Measurements from ENCODE around the gene RGS10. TPM values are rescaled to one million over a fixed set of nuclear protein-coding genes. Genes with fewer than 3 reads are reported as not detected.
A peak's percentile ranks its signal among the peaks of the same experiment; 100 is the strongest.

RGS10 gene
- polyA plus RNA-seq, 3 donors, result 57.1 to 87.2 (median 75.8) TPM

- Histone ChIP-seq H3K4me2 (replicated peaks; ENCODE audit: extremely low read depth, low read length, poor library complexity, severe bottlenecking) (no peak overlapping the region), H3K9me3 (replicated peaks in 1 of 2; ENCODE audit: control insufficient read depth in 1 of 2, insufficient read depth in 1 of 2, low read length in 2 of 2) (no peaks in the 10 kb centered on the region), H3K27ac (ENCODE audit: low read depth in 1 of 2, low read length in 2 of 2) (no peak overlapping the region), H3K4me1 (ENCODE audit: control insufficient read depth in 1 of 2, insufficient read depth in 2 of 2, low read length in 2 of 2) (no peaks in the 10 kb centered on the region), H4K20me1 (ENCODE audit: insufficient read depth, low read length) (peaks cover 49% of the 10 kb centered on the region), H3K36me3 (replicated peaks in 1 of 2; ENCODE audit: control insufficient read depth in 1 of 2, insufficient read depth in 2 of 2, low read length in 2 of 2) (peaks cover 36 to 81% of the 10 kb centered on the region in 2 donors), H3K9ac (ENCODE audit: insufficient read depth, low read length, poor library complexity, severe bottlenecking) (no peak overlapping the region), H3K27me3 (ENCODE audit: control insufficient read depth in 2 of 2, insufficient read depth in 2 of 2, low read length in 2 of 2) (no peaks in the 10 kb centered on the region), H3K4me3 (replicated peaks in 1 of 3; ENCODE audit: low read depth in 2 of 3, low read length in 3 of 3) (no peak overlapping the region), H3K79me2 (ENCODE audit: insufficient read depth, low read length) (peaks cover 9% of the 10 kb centered on the region), H2AFZ (ENCODE audit: insufficient read depth, low read depth, low read length, poor library complexity, severe bottlenecking) (no peak overlapping the region)
- no peak for TF ChIP-seq CTCF (IDR thresholded peaks at IDR 0.05)
- Mint-ChIP-seq H3K27me3 (ENCODE audit: low read depth in 3 of 3) (peaks cover 2% of the 10 kb centered on the region in 3 donors), H3K4me1 (peaks cover under 1% of the 10 kb centered on the region), H3K27ac (peak overlapping the region in 2 of 7 donors; percentile 55), H3K36me3 (peaks cover 67 to 91% of the 10 kb centered on the region in 2 donors), H3K9me3 (no peaks in the 10 kb centered on the region), H3K4me3 (no peak overlapping the region)
- intact Hi-C loops (cut with micrococcal nuclease), result no loop called here
- 94% methylated on average over 10 of the region's 19 CpGs for WGBS (ENCODE audit: insufficient coverage)
- DNase-seq, result no peak
Measured at GRCh38 chr10:119523895-119524719, 18.4 kb downstream of the RGS10 start.

GRCh38 chr10:119522747-119523426, 19.6 kb downstream of the RGS10 start:
- Mint-ChIP-seq H3K9me3 (peaks cover 0 to 2% (median 0%) of the 10 kb centered on the region in 7 donors), H3K27me3 (ENCODE audit: low read depth in 3 of 3) (peaks cover 2% of the 10 kb centered on the region in 3 donors), H3K4me1 (peaks cover 13% of the 10 kb centered on the region), H3K27ac (no peak overlapping the region), H3K4me3 (no peak overlapping the region), H3K36me3 (peaks cover 70 to 93% of the 10 kb centered on the region in 2 donors)
- intact Hi-C loops (cut with micrococcal nuclease), result no loop called here
- Histone ChIP-seq H3K4me3 (replicated peaks in 1 of 3; ENCODE audit: low read depth in 2 of 3, low read length in 3 of 3) (no peak overlapping the region), H3K9ac (ENCODE audit: insufficient read depth, low read length, poor library complexity, severe bottlenecking) (no peak overlapping the region), H3K79me2 (ENCODE audit: insufficient read depth, low read length) (peaks cover 3% of the 10 kb centered on the region), H3K9me3 (replicated peaks in 1 of 2; ENCODE audit: control insufficient read depth in 1 of 2, insufficient read depth in 1 of 2, low read length in 2 of 2) (no peaks in the 10 kb centered on the region), H3K36me3 (replicated peaks in 1 of 2; ENCODE audit: control insufficient read depth in 1 of 2, insufficient read depth in 2 of 2, low read length in 2 of 2) (peaks cover 36 to 81% of the 10 kb centered on the region in 2 donors), H3K27me3 (ENCODE audit: control insufficient read depth in 2 of 2, insufficient read depth in 2 of 2, low read length in 2 of 2) (no peaks in the 10 kb centered on the region), H3K4me1 (ENCODE audit: control insufficient read depth in 1 of 2, insufficient read depth in 2 of 2, low read length in 2 of 2) (peaks cover 8 to 12% of the 10 kb centered on the region in 2 donors), H2AFZ (ENCODE audit: insufficient read depth, low read depth, low read length, poor library complexity, severe bottlenecking) (no peak overlapping the region), H3K4me2 (replicated peaks; ENCODE audit: extremely low read depth, low read length, poor library complexity, severe bottlenecking) (no peak overlapping the region), H3K27ac (ENCODE audit: low read depth in 1 of 2, low read length in 2 of 2) (no peak overlapping the region), H4K20me1 (ENCODE audit: insufficient read depth, low read length) (peaks cover 39% of the 10 kb centered on the region)
- no peak for DNase-seq
- WGBS (ENCODE audit: insufficient coverage), result 89% methylated on average over 7 of the region's 11 CpGs
- no peak for TF ChIP-seq CTCF (IDR thresholded peaks at IDR 0.05)
